Endothelial cell of umbilical vein (primary cell): ENCODE measurements around the gene BEAN1. TPM values are rescaled to one million over a fixed set of nuclear protein-coding genes. Genes with fewer than 3 reads are reported as not detected.

Experiments
- BruUV-seq: library from RNA; stranded (reverse); fragments of 400-500 nt; replicated peaks from 2 replicates; lab custom pipeline; 2021; lab: Mats Ljungman, UMichigan
- CTCF ChIA-PET: fragments of 300-600, 350-600 bp; sonication (Branson Sonifier 250); formaldehyde crosslinking; loops from one replicate; lab custom pipeline; 2021; ENCODE audit warnings: antibody characterized with exemption, inconsistent platforms; lab: Charles Lee
- POLR2A ChIA-PET: fragments of 300-600, 350-600 bp; sonication (Branson Sonifier 250); formaldehyde crosslinking; loops from one replicate; lab custom pipeline; 2021; ENCODE audit warnings: antibody characterized with exemption, inconsistent platforms; lab: Charles Lee
- DNase-seq: peaks from one replicate; pipeline ENCODE4 v3.0.0-alpha.2; 2011; ENCODE audit warnings: low read depth, low spot score
- FAIRE-seq: peaks from 2 replicates; lab custom pipeline; 2011; peaks lifted over from hg19 to GRCh38; lab: Jason Lieb, UNC
- H2AFZ ChIP-seq: 2 replicates; pipeline ENCODE4 v1.6.0; 2012; ENCODE audit warnings: low read depth, low read length, control low read depth, inconsistent platforms
- H3K27ac ChIP-seq: 2 replicates; pipeline ENCODE4 v1.5.1; 2011; ENCODE audit warnings: low read depth, mild to moderate bottlenecking, control low read depth, low read length, moderate library complexity; ENCODE audit not compliant: insufficient read depth
- H3K27me3 ChIP-seq, 2 experiments: 2 replicates each; pipeline versions ENCODE4 v1.6.0 to v1.6.1; 2011; ENCODE audit warnings: low read length in 2 of 2, mixed read lengths in 1 of 2; ENCODE audit not compliant: control insufficient read depth in 2 of 2, insufficient read depth in 2 of 2
- H3K36me3 ChIP-seq, 2 experiments: 2 replicates in 1 of 2; 3 replicates in 1 of 2; pipeline ENCODE4 v1.5.1; 2011; ENCODE audit warnings: low read length in 2 of 2, mild to moderate bottlenecking in 1 of 2, moderate library complexity in 1 of 2; ENCODE audit not compliant: control insufficient read depth in 2 of 2, insufficient read depth in 2 of 2; ENCODE audit errors: extremely low read depth in 1 of 2
- H3K4me1 ChIP-seq: 3 replicates; pipeline ENCODE4 v1.5.1; 2011; ENCODE audit warnings: mild to moderate bottlenecking, low read length; ENCODE audit not compliant: control insufficient read depth, insufficient read depth; ENCODE audit errors: extremely low read depth
- H3K4me2 ChIP-seq: 2 replicates; pipeline ENCODE4 v1.6.1; 2011; ENCODE audit warnings: low read length, control low read depth, mixed read lengths; ENCODE audit not compliant: insufficient read depth
- H3K4me3 ChIP-seq, 3 experiments: fragments of 200-600 bp in 1 of 3; sonication (generic), shearing (Covaris generic) in 1 of 3; replicated peaks in 1 of 3; 2 replicates each; pipeline ENCODE4 v1.5.1; 2011 to 2016; ENCODE audit warnings: control low read depth in 3 of 3, low read length in 3 of 3, mild to moderate bottlenecking in 2 of 3, inconsistent platforms in 1 of 3, low read depth in 1 of 3, moderate library complexity in 1 of 3; ENCODE audit not compliant: insufficient read depth in 1 of 3
- H3K79me2 ChIP-seq: 2 replicates; pipeline ENCODE4 v1.6.0; 2012; ENCODE audit warnings: low read length, inconsistent platforms; ENCODE audit not compliant: control insufficient read depth, insufficient read depth
- H3K9ac ChIP-seq: replicated peaks from 2 replicates; pipeline ENCODE3; 2011; ENCODE audit warnings: low read length, control low read depth; ENCODE audit not compliant: insufficient read depth; ENCODE audit errors: extremely low read depth
- H3K9me1 ChIP-seq: replicated peaks from 3 replicates; pipeline ENCODE4 v1.6.0; 2011; ENCODE audit warnings: mild to moderate bottlenecking, low read length; ENCODE audit not compliant: control insufficient read depth, insufficient read depth; ENCODE audit errors: extremely low read depth
- H3K9me3 ChIP-seq: replicated peaks from 2 replicates; pipeline ENCODE4 v1.5.1; 2012; ENCODE audit warnings: low read length, inconsistent platforms; ENCODE audit not compliant: control insufficient read depth, insufficient read depth
- H4K20me1 ChIP-seq: replicated peaks from 2 replicates; pipeline ENCODE3; 2011; ENCODE audit warnings: mild to moderate bottlenecking, low read length; ENCODE audit not compliant: control insufficient read depth, insufficient read depth; ENCODE audit errors: extremely low read depth
- CTCF ChIP-seq, 2 donors: IDR thresholded peaks; 1 replicate in 1 of 2; 2 replicates in 1 of 2; pipeline ENCODE4 v1.5.1; 2011; ENCODE audit warnings: low read length in 2 of 2, mild to moderate bottlenecking in 2 of 2, moderate library complexity in 2 of 2, control low read depth in 1 of 2, inconsistent platforms in 1 of 2, low read depth in 1 of 2; ENCODE audit not compliant: insufficient read depth in 1 of 2; ENCODE audit errors: extremely low read depth in 1 of 2
- EZH2 ChIP-seq: IDR thresholded peaks from 2 replicates; pipeline ENCODE4 v1.6.1; 2012; ENCODE audit warnings: borderline replicate concordance, low read depth, mild to moderate bottlenecking, moderate library complexity, low read length, inconsistent platforms; ENCODE audit not compliant: severe bottlenecking
- FOS ChIP-seq: IDR thresholded peaks from 2 replicates; pipeline ENCODE4 v1.6.1; 2011; ENCODE audit warnings: mild to moderate bottlenecking, low read length, moderate library complexity, borderline replicate concordance; ENCODE audit not compliant: insufficient read depth
- GATA2 ChIP-seq: IDR thresholded peaks from 2 replicates; pipeline ENCODE4 v1.7.0; 2011; ENCODE audit warnings: low read depth, mild to moderate bottlenecking, moderate library complexity, mixed read lengths, low read length; ENCODE audit not compliant: insufficient read length, insufficient read depth
- JUN ChIP-seq: IDR thresholded peaks from 2 replicates; pipeline ENCODE4 v1.6.1; 2011; ENCODE audit warnings: borderline replicate concordance, low read depth; ENCODE audit not compliant: insufficient read length, insufficient read depth
- MAX ChIP-seq: IDR thresholded peaks from 2 replicates; pipeline ENCODE4 v1.6.1; 2011; ENCODE audit not compliant: insufficient read depth, insufficient read length
- MYC ChIP-seq: IDR thresholded peaks from one replicate; pipeline ENCODE4 v1.6.1; 2011; ENCODE audit warnings: mild to moderate bottlenecking, low read depth, low read length
- POLR2A ChIP-seq: IDR thresholded peaks from 2 replicates; pipeline ENCODE4 v1.6.1; 2012; ENCODE audit warnings: low read depth, mild to moderate bottlenecking, control low read depth, low read length
- POLR2AphosphoS5 ChIP-seq: IDR thresholded peaks from 2 replicates; pipeline ENCODE4 v1.6.1; 2012; ENCODE audit warnings: low read depth, mild to moderate bottlenecking, control low read depth, low read length, moderate library complexity; ENCODE audit not compliant: insufficient read depth
- dilution Hi-C: fragments of 300-500 bp; cut with MboI; formaldehyde crosslinking; loops from one replicate; pipeline ENCODE4 v1.15.0; 2019; ENCODE audit warnings: low sequenced_read_pairs; ENCODE audit not compliant: extremely low pct_ligation_motif_present
- intact Hi-C: fragments of 100-400 bp; cut with micrococcal nuclease; formaldehyde crosslinking; loops from one replicate; pipeline ENCODE4 v1.10.0; 2022
- polyA plus RNA-seq, 4 experiments: library from polyadenylated mRNA; depleted of rRNA in 3 of 4; stranded (reverse) in 3 of 4; unstranded in 1 of 4; fragments of >200 nt; gene quantifications; 2 replicates each; pipeline versions ENCODE4 v1.2.1 to v1.2.3, GENCODE V29; 2011 to 2012; ENCODE audit warnings: missing spikeins in 1 of 4
- total RNA-seq: library from RNA; stranded (reverse); gene quantifications from 2 replicates; pipeline ENCODE4 v1.2.3, GENCODE V29; 2021

The BEAN1 gene
- total and polyA plus RNA-seq, 2 donors (not counting 3 experiments of a cell fraction or from before 2014, with no cell fraction given) = not detected

GRCh38 chr16:66486773-66487579, 59.9 kb downstream of the BEAN1 start:
- peak; percentile 69 for DNase-seq
- POLR2A ChIA-PET = no interaction called here

More at GRCh38 chr16:66486773-66487579, 59.9 kb downstream of the BEAN1 start:
- Histone ChIP-seq H3K36me3 (no peaks in the 10 kb centered on the region), H3K9me3 (no peaks in the 10 kb centered on the region), H3K79me2 (no peaks in the 10 kb centered on the region), H3K27ac (no peak overlapping the region), H4K20me1 (no peaks in the 10 kb centered on the region), H3K4me1 (peaks cover 2% of the 10 kb centered on the region), H3K9ac (no peak overlapping the region), H3K4me2 (no peak overlapping the region), H3K9me1 (no peaks in the 10 kb centered on the region), H3K4me3 (no peak overlapping the region), H3K27me3 (no peaks in the 10 kb centered on the region), H2AFZ (no peak overlapping the region)
- BruUV-seq = no TSS peak
- intact Hi-C loops = no loop called here
- peak; percentile 49 for FAIRE-seq
- dilution Hi-C loops = no loop called here
- CTCF ChIA-PET = interaction anchor here (0.6 to 2.0 kb wide), 8 partner anchors 10 to 143 kb away, joined by 3 to 12 read pairs (median 6); partner anchors contain the start of gene CKLF
- TF ChIP-seq CTCF (IDR thresholded peaks at IDR 0.05; ENCODE audit: extremely low read depth in 1 of 2, insufficient read depth in 1 of 2, low read depth in 1 of 2, low read length in 2 of 2) = no peak
- no peak for TF ChIP-seq JUN
- TF ChIP-seq POLR2A = no peak
- TF ChIP-seq MYC = no peak
- TF ChIP-seq FOS = no peak
- no peak for TF ChIP-seq EZH2
- TF ChIP-seq POLR2AphosphoS5 = no peak
- no peak for TF ChIP-seq MAX
- no peak for TF ChIP-seq GATA2
